CD4-positive, CD25-positive, alpha-beta regulatory T cell (primary cell): Measurements from ENCODE around the gene VWA2. TPM values are rescaled to one million over a fixed set of nuclear protein-coding genes. Genes with fewer than 3 reads are reported as not detected.

Source experiments
- ATAC-seq, 2 donors: fragments of 150-1000 bp; cut with Tn5 transposase; one replicate each; pipeline ENCODE4 v1.10.0; 2021; ENCODE audit warnings: low read depth in 2 of 2, moderate number of reproducible peaks in 2 of 2, moderate library complexity in 1 of 2
- DNase-seq, 3 donors: peaks; one replicate each; pipeline versions ENCODE4 v3.0.0 to v3.0.0-alpha.2; 2012 to 2022; ENCODE audit warnings: mixed read lengths in 1 of 3
- H3K27ac ChIP-seq: one replicate; pipeline ENCODE4 v1.7.0; 2013; ENCODE audit warnings: mild to moderate bottlenecking, low read length; ENCODE audit not compliant: insufficient read depth, poor library complexity, severe bottlenecking
- H3K27me3 ChIP-seq: one replicate; pipeline ENCODE4 v1.7.0; 2013; ENCODE audit warnings: low read length; ENCODE audit not compliant: control insufficient read depth, insufficient read depth
- H3K36me3 ChIP-seq: one replicate; pipeline ENCODE4 v1.7.0; 2013; ENCODE audit warnings: mild to moderate bottlenecking, low read length, moderate library complexity; ENCODE audit not compliant: control insufficient read depth, insufficient read depth
- H3K4me1 ChIP-seq: 2 replicates; pipeline ENCODE4 v1.7.0; 2013; ENCODE audit warnings: mild to moderate bottlenecking, low read length; ENCODE audit not compliant: insufficient read depth, control insufficient read depth, poor library complexity, severe bottlenecking
- H3K4me3 ChIP-seq: one replicate; pipeline ENCODE4 v1.7.0; 2013; ENCODE audit warnings: low read depth, mild to moderate bottlenecking, low read length, moderate library complexity
- H3K9me3 ChIP-seq, 2 experiments: 1 replicate in 1 of 2; 2 replicates in 1 of 2; pipeline ENCODE4 v1.7.0; 2013; ENCODE audit warnings: low read length in 2 of 2, mild to moderate bottlenecking in 1 of 2, moderate library complexity in 1 of 2; ENCODE audit not compliant: control insufficient read depth in 2 of 2
- H3K27ac Mint-ChIP-seq, 3 donors: one replicate each; pipeline ENCODE4 v1.8.0; 2020 to 2022; ENCODE audit warnings: mild to moderate bottlenecking in 3 of 3, mixed read lengths in 3 of 3, moderate library complexity in 2 of 3
- H3K27me3 Mint-ChIP-seq: one replicate; pipeline ENCODE4 v1.8.0; 2022; ENCODE audit warnings: mild to moderate bottlenecking, mixed read lengths
- H3K36me3 Mint-ChIP-seq: one replicate; pipeline ENCODE4 v1.8.0; 2020; ENCODE audit warnings: mixed read lengths
- H3K4me1 Mint-ChIP-seq, 4 donors: one replicate each; pipeline ENCODE4 v1.8.0; 2020 to 2022; ENCODE audit warnings: mixed read lengths in 4 of 4, mild to moderate bottlenecking in 1 of 4
- H3K4me3 Mint-ChIP-seq, 4 donors: one replicate each; pipeline ENCODE4 v1.8.0; 2020 to 2022; ENCODE audit warnings: mild to moderate bottlenecking in 4 of 4, mixed read lengths in 4 of 4, moderate library complexity in 3 of 4
- H3K9me3 Mint-ChIP-seq, 7 donors: one replicate each; pipeline ENCODE4 v1.8.0; 2020 to 2022; ENCODE audit warnings: mixed read lengths in 7 of 7, mild to moderate bottlenecking in 3 of 7, moderate library complexity in 2 of 7
- polyA plus RNA-seq, 4 donors: library from polyadenylated mRNA; unstranded; fragments of 300-500 nt; fragmentation: Illumina TruSeq; gene quantifications; one replicate each; pipeline ENCODE4 v1.2.3, GENCODE V29; 2021
- total RNA-seq: library from RNA; stranded (reverse); gene quantifications from one replicate; pipeline ENCODE4 v1.2.3, GENCODE V29; 2022

VWA2 gene
- total and polyA plus RNA-seq, 5 donors from 2014 or later = 0.12 TPM; not detected in 4

DNA sequence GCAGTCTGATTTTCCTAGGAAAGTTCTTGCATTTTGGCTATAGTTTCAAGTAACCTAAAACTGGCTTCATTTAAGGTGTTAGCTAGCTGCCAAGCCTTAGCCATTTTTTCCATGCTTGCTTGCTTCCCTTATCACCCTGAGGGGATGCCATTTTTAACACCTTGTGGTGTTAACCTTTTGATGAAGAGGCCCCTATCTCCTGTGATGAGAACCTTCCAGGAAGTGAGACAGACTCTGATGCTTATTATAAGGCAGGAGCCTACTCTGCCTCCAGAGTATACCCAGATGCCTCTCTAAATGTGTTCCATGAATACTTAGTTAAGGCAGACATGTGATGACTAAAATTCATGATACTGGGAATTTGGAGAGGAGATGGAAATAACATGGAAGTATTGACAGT lies 4.9 kb upstream of the VWA2 start:
- Mint-ChIP-seq H3K9me3 (peaks cover 0 to 2% (median 0%) of the 10 kb centered on the region in 7 donors), H3K27me3 (peaks cover 53% of the 10 kb centered on the region), H3K27ac (no peak overlapping the region), H3K36me3 (no peaks in the 10 kb centered on the region), H3K4me3 (no peak overlapping the region), H3K4me1 (peaks cover 0 to 4% (median 2%) of the 10 kb centered on the region in 4 donors)
- Histone ChIP-seq H3K9me3 (no peaks in the 10 kb centered on the region), H3K36me3 (no peaks in the 10 kb centered on the region), H3K4me1 (no peaks in the 10 kb centered on the region), H3K27ac (no peak overlapping the region), H3K4me3 (no peak overlapping the region), H3K27me3 (peaks cover 13% of the 10 kb centered on the region)
- DNase-seq (no peak), ATAC-seq (no peak)

DNA sequence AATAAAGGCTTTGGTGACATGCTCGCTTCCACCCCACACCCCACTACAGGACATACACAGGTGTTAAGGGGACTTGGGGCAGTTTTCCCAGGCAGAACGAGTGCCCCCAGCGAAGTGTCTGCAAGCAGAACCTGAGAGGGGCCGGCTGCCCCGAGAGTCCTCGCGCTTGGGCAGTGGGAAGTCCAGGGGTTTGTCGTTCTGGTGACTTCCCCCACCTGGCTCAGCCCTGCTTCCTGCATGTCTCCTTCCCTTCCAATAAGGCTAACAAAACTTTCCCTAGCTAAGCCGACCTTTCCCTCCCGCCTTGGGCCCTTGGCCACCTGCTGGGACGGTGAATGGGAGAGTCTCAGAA lies 916 bp downstream of the VWA2 start:
- ATAC-seq = no peak
- Histone ChIP-seq H3K36me3 (no peaks in the 10 kb centered on the region), H3K9me3 (no peaks in the 10 kb centered on the region), H3K4me1 (peaks cover 7% of the 10 kb centered on the region), H3K4me3 (no peak overlapping the region), H3K27ac (no peak overlapping the region), H3K27me3 (peaks cover 27% of the 10 kb centered on the region)
- Mint-ChIP-seq H3K4me1 (peaks cover 0 to 4% (median 2%) of the 10 kb centered on the region in 4 donors), H3K9me3 (peaks cover 0 to 2% (median 0%) of the 10 kb centered on the region in 7 donors), H3K27me3 (peaks cover 68% of the 10 kb centered on the region), H3K27ac (no peak overlapping the region), H3K36me3 (no peaks in the 10 kb centered on the region), H3K4me3 (no peak overlapping the region)
- DNase-seq = no peak

DNA sequence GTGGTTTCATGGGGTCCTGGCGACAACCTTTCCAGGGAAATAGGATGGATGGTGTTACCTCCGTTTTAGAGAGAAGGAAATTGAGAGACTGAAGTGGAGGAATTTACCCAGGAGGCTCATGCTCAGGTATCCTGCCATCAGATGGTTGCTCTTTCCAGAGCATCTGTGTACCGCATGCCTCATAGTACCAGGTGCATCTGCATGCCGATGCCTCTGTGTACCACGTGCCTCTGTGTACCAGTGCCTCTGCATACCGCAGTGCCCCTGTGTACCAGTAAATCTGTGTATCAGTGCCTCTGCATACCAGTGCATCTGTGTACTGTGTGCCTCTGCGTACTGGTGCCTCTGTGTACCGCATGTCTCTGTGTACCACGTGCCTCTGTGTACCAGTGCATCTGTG lies 3.2 kb downstream of the VWA2 start:
- no peak overlapping the region for H3K27ac ChIP-seq
- peaks cover 0 to 4% (median 2%) of the 10 kb centered on the region in 4 donors for H3K4me1 Mint-ChIP-seq
- no peak for ATAC-seq
- H3K4me1 ChIP-seq = peaks cover 7% of the 10 kb centered on the region
- H3K27me3 ChIP-seq = peaks cover 30% of the 10 kb centered on the region
- peaks cover 51% of the 10 kb centered on the region for H3K27me3 Mint-ChIP-seq
- no peaks in the 10 kb centered on the region for H3K9me3 Mint-ChIP-seq
- H3K36me3 ChIP-seq = no peaks in the 10 kb centered on the region
- no peak for DNase-seq
- no peak overlapping the region for H3K4me3 Mint-ChIP-seq
- H3K9me3 ChIP-seq = no peaks in the 10 kb centered on the region
- H3K4me3 ChIP-seq = no peak overlapping the region
- no peak overlapping the region for H3K27ac Mint-ChIP-seq
- no peaks in the 10 kb centered on the region for H3K36me3 Mint-ChIP-seq

DNA sequence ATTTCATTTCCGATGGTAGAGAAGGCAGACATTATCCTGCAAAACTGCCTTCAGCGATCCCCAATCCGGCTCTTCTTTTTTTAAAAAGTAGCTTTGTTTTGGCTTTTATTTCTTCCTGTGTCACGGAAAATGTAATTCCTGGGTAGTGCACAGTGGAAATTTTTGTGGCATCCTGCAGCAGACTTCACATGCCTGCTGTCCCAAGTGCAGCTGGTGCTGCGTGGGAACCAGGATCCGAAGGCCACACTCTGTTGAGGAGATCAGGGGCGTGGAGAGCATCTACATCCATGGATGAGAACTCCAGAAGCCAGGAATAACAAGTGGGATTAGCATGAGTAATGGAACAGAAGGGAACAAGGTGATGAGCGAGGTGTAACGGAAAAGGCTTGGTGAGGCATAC lies 4.6 kb downstream of the VWA2 start:
- Mint-ChIP-seq H3K9me3 (peaks cover 0 to 1% (median 0%) of the 10 kb centered on the region in 7 donors), H3K4me1 (peaks cover 0 to 4% (median 2%) of the 10 kb centered on the region in 4 donors), H3K27me3 (peaks cover 47% of the 10 kb centered on the region), H3K36me3 (no peaks in the 10 kb centered on the region), H3K4me3 (no peak overlapping the region), H3K27ac (no peak overlapping the region)
- DNase-seq (no peak), ATAC-seq (no peak)
- no peak overlapping the region for H3K4me3 ChIP-seq
- peaks cover 7% of the 10 kb centered on the region for H3K4me1 ChIP-seq
- no peak overlapping the region for H3K27ac ChIP-seq
- no peaks in the 10 kb centered on the region for H3K9me3 ChIP-seq
- peaks cover 21% of the 10 kb centered on the region for H3K27me3 ChIP-seq
- no peaks in the 10 kb centered on the region for H3K36me3 ChIP-seq

DNA sequence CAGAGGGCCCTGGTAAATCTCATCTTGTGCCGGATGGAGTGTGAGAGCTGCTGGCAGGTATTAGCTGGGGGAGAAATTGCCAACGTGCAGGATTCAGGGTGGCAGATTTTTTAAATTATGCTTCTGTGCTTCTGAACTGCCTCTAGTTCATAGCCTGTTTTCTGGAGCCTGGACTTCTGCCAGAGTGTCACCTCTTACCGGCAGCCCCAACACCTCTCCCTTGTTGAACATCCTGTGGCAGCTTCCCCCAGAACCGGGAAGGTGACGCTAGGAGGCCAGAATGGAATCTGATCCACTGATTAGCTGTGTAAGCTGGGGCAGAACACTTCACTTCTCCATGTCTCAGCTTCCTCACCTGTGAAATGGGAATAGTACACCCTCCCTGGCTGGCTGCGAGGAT lies 5.1 kb downstream of the VWA2 start:
- H3K27me3 Mint-ChIP-seq = peaks cover 43% of the 10 kb centered on the region
- no peak for ATAC-seq
- no peak overlapping the region for H3K27ac Mint-ChIP-seq

DNA sequence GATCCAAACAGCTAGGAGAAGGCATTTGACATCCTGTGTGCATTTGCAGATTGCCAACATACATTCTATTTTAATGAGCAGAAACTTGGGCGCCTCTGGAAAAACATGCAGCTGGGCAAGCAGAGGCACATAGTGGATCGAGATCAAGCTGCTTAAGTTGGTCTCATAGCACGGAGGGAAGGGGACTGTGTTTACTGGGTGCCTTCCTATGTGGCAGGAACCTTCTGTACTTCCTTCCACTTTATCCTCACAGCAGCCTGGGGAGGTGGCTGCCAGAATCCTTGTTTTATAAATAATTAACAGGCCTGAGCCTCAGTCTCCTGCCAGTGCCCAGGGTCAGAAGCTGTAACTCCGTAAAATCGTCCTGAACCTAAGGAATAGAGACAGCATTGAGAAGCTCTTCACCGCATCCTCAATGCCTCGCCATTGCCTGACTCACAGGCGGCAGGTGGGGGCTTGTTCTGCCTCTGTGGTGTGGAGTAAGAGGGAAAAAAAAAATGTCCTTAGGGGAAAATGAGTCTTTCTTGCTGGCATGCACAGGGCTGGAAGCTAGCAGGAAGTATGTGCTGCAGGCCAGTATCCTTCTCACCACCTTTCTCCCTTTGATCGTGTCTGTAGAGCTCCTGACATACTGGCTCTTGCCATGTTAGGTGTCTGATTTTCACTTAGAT lies 6.2 kb downstream of the VWA2 start:
- no peak for DNase-seq
- ATAC-seq = no peak
- Mint-ChIP-seq H3K27ac (no peak overlapping the region), H3K4me3 (no peak overlapping the region), H3K27me3 (peaks cover 38% of the 10 kb centered on the region), H3K36me3 (no peaks in the 10 kb centered on the region), H3K9me3 (peaks cover 0 to 1% (median 0%) of the 10 kb centered on the region in 7 donors), H3K4me1 (no peaks in the 10 kb centered on the region)
- Histone ChIP-seq H3K27me3 (peaks cover 16% of the 10 kb centered on the region), H3K36me3 (no peaks in the 10 kb centered on the region), H3K4me1 (no peaks in the 10 kb centered on the region), H3K4me3 (no peak overlapping the region), H3K9me3 (no peaks in the 10 kb centered on the region), H3K27ac (no peak overlapping the region)

More for the DNA sequence above, 5.1 kb downstream of the VWA2 start:
- Mint-ChIP-seq H3K36me3 (no peaks in the 10 kb centered on the region), H3K4me1 (peaks cover 0 to under 1% (median 0%) of the 10 kb centered on the region in 4 donors), H3K9me3 (peaks cover 0 to 1% (median 0%) of the 10 kb centered on the region in 7 donors), H3K4me3 (no peak overlapping the region)
- DNase-seq = no peak
- Histone ChIP-seq H3K27ac (no peak overlapping the region), H3K36me3 (no peaks in the 10 kb centered on the region), H3K4me3 (no peak overlapping the region), H3K27me3 (peaks cover 17% of the 10 kb centered on the region), H3K9me3 (no peaks in the 10 kb centered on the region), H3K4me1 (peaks cover 7% of the 10 kb centered on the region)

DNA sequence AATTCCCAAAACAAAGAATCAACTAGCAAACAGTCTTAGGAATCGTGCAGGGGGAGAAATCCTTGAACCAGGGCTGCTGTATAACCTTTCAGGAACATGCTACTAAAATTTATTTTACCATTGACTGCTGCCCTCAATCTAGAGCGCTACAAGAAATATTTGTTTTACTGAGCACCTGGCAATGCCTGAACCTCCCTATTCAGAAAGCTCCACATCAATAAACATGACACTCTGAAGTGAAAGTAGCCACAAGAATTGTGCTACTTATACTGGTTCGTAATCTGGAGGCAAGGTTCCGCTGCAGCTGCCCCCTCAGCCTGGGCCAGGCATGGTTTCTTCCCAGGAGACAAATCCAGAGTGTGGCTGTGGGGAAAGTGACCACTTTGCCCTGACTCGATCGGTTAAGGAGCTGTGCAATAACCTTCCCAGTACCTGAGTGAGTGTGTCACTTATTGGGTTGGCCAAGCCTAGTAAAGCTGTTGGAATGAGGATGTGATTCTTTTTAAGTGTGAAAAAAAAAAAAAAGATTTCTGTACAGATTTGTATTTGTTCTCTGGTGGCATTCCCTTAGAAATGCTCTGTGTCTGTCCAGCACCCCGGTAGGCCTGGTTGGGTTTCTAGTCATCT lies 7.7 kb downstream of the VWA2 start:
- Mint-ChIP-seq H3K36me3 (no peaks in the 10 kb centered on the region), H3K9me3 (peaks cover 0 to 1% (median 0%) of the 10 kb centered on the region in 7 donors), H3K4me1 (no peaks in the 10 kb centered on the region), H3K4me3 (no peak overlapping the region), H3K27me3 (peaks cover 23% of the 10 kb centered on the region), H3K27ac (no peak overlapping the region)
- H3K9me3 ChIP-seq = no peaks in the 10 kb centered on the region
- DNase-seq (no peak), ATAC-seq (no peak)
- H3K36me3 ChIP-seq = no peaks in the 10 kb centered on the region
- no peaks in the 10 kb centered on the region for H3K4me1 ChIP-seq
- peaks cover 9% of the 10 kb centered on the region for H3K27me3 ChIP-seq
- no peak overlapping the region for H3K4me3 ChIP-seq
- no peak overlapping the region for H3K27ac ChIP-seq

DNA sequence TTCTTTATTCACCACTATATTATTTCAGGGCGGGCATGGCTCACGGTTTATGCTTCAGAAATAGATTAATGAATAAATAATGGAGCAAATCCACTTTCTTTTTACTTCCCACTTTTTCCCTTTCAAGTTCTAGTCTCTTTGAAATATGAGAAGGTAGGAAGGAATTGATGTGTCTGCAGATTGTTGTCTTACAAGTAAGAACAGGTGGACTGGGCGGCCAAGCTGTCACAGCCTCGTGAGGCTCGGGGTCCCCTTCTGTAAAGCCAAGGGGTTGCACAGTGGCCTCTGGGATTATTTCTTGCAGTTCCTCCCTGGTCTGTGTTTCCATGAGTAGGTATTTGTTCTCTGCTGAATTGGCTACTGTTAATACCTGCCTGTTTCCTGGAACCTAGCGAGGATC lies 11.2 kb downstream of the VWA2 start:
- H3K27ac ChIP-seq = no peak overlapping the region
- no peaks in the 10 kb centered on the region for H3K9me3 ChIP-seq
- no peak overlapping the region for H3K4me3 ChIP-seq
- Mint-ChIP-seq H3K4me3 (no peak overlapping the region), H3K4me1 (no peaks in the 10 kb centered on the region), H3K27ac (no peak overlapping the region), H3K36me3 (no peaks in the 10 kb centered on the region), H3K9me3 (peaks cover 0 to 1% (median 0%) of the 10 kb centered on the region in 7 donors), H3K27me3 (peaks cover 4% of the 10 kb centered on the region)
- DNase-seq (no peak), ATAC-seq (no peak)
- H3K36me3 ChIP-seq = no peaks in the 10 kb centered on the region
- peaks cover under 1% of the 10 kb centered on the region for H3K27me3 ChIP-seq
- no peaks in the 10 kb centered on the region for H3K4me1 ChIP-seq
